CD4-positive, alpha-beta T cell treated with Interleukin-4 for 4 hours (primary cell): Measurements from ENCODE around the gene CHAF1B.

Experiments
- DNase-seq: peaks from one replicate; pipeline ENCODE4 v3.0.0-alpha.2; 2020

CHAF1B gene

GRCh38 chr21:36465478-36465877, 80.3 kb downstream of the CHAF1B start:
- DNase-seq = no peak

GRCh38 chr21:36466061-36466511, 80.9 kb downstream of the CHAF1B start:
- DNase-seq = no peak
